Naive thymus-derived CD8-positive, alpha-beta T cell (primary cell): ENCODE measurements around the gene CDK15. TPM values are rescaled to one million over a fixed set of nuclear protein-coding genes. Genes with fewer than 3 reads are reported as not detected.

ENCODE experiments used
- ATAC-seq, 2 donors: fragments of 150-1000 bp; cut with Tn5 transposase in 1 of 2; sonication (Bioruptor Pico), chemical (Tn5 transposase) in 1 of 2; 1 replicate in 1 of 2; 2 replicates in 1 of 2; pipeline ENCODE4 v1.10.0; 2021; ENCODE audit warnings: mild to moderate bottlenecking in 2 of 2, moderate library complexity in 2 of 2
- POLR2A ChIA-PET: fragments of 350-600 bp; sonication (Branson Sonifier 250); formaldehyde crosslinking; loops from one replicate; lab custom pipeline; 2021; ENCODE audit warnings: antibody characterized with exemption; lab: Charles Lee
- DNase-seq, 10 donors: peaks; one replicate each; pipeline versions ENCODE4 v3.0.0 to v3.0.0-alpha.2; 2020 to 2022
- H3K27ac Mint-ChIP-seq, 10 donors: one replicate each; pipeline ENCODE4 v1.8.0; 2020 to 2022; ENCODE audit warnings: mild to moderate bottlenecking in 10 of 10, mixed read lengths in 10 of 10, moderate library complexity in 4 of 10, inconsistent platforms in 1 of 10
- H3K27me3 Mint-ChIP-seq, 5 donors: one replicate each; pipeline ENCODE4 v1.8.0; 2021 to 2022; ENCODE audit warnings: mixed read lengths in 5 of 5
- H3K36me3 Mint-ChIP-seq, 3 donors: one replicate each; pipeline ENCODE4 v1.8.0; 2020 to 2022; ENCODE audit warnings: mixed read lengths in 3 of 3, mild to moderate bottlenecking in 2 of 3, inconsistent platforms in 1 of 3
- H3K4me1 Mint-ChIP-seq, 4 donors: one replicate each; pipeline ENCODE4 v1.8.0; 2021 to 2022; ENCODE audit warnings: mixed read lengths in 4 of 4
- H3K4me3 Mint-ChIP-seq, 10 donors: one replicate each; pipeline ENCODE4 v1.8.0; 2020 to 2022; ENCODE audit warnings: mild to moderate bottlenecking in 10 of 10, mixed read lengths in 10 of 10, moderate library complexity in 6 of 10, inconsistent platforms in 1 of 10
- H3K9me3 Mint-ChIP-seq, 9 donors: one replicate each; pipeline ENCODE4 v1.8.0; 2020 to 2022; ENCODE audit warnings: mixed read lengths in 9 of 9, mild to moderate bottlenecking in 3 of 9, inconsistent platforms in 1 of 9, moderate library complexity in 1 of 9
- polyA plus RNA-seq, 3 donors: library from polyadenylated mRNA; unstranded; fragments of 300-500 nt; fragmentation: Illumina TruSeq; gene quantifications; one replicate each; pipeline ENCODE4 v1.2.3, GENCODE V29; 2021
- total RNA-seq, 8 experiments: library from RNA in 2 of 8; stranded (reverse) in 2 of 8; gene quantifications; one replicate each; pipeline ENCODE4 v1.2.3 and lab custom pipeline; 2021 to 2026

CDK15 gene
- total and polyA plus RNA-seq, 5 experiments from 2014 or later = not detected

DNA sequence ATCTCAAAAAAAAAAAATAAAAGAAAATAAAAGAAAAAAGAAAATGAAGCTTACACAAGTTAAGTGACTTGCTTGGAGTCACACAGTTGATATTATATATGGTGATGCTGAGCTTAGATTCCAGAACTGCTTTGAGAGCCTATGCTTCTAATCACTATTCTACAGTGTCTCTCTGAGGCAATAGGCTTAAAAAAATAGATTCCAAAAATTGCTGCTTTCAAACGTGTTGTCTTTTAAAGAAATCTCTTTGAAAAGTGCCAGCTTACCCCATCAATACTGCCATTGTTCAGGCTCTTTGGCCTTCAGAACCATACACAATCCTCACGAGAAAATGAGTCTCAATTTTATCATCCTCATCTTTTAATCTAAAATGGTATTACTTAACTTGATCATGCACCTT lies 102.6 kb downstream of the CDK15 start:
- no peak for ATAC-seq
- peaks cover 4 to 12% (median 8%) of the 10 kb centered on the region in 4 donors for H3K4me1 Mint-ChIP-seq
- H3K9me3 Mint-ChIP-seq = no peaks in the 10 kb centered on the region
- H3K36me3 Mint-ChIP-seq = no peaks in the 10 kb centered on the region
- no peak overlapping the region for H3K4me3 Mint-ChIP-seq
- DNase-seq = no peak
- POLR2A ChIA-PET = no interaction called here
- no peak overlapping the region for H3K27ac Mint-ChIP-seq
- H3K27me3 Mint-ChIP-seq = peaks cover 0 to 17% (median 7%) of the 10 kb centered on the region in 5 donors

DNA sequence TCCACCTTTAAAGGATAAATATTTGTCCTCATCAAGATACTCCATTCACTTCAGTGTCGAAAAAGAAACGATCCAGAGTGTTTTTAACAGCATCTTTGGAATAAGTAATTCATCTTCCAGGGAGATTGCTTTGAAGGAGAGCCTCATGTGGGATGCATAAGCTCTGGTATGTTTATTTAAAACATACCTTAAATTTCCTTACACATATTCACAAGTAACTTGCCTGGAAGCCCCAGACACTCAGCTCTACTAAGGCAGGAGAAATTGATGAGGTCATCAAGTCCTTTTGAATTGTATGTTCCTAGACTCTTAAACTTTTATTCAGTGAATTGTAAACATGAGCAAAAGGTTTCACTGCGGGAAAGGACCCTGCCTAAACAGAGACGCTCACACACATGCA lies 103.0 kb downstream of the CDK15 start:
- H3K4me1 Mint-ChIP-seq = peaks cover 4 to 12% (median 8%) of the 10 kb centered on the region in 4 donors
- no peaks in the 10 kb centered on the region for H3K36me3 Mint-ChIP-seq
- H3K27ac Mint-ChIP-seq = no peak overlapping the region
- POLR2A ChIA-PET = no interaction called here
- H3K4me3 Mint-ChIP-seq = no peak overlapping the region
- H3K27me3 Mint-ChIP-seq = peaks cover 0 to 15% (median 7%) of the 10 kb centered on the region in 5 donors
- no peak for DNase-seq
- no peaks in the 10 kb centered on the region for H3K9me3 Mint-ChIP-seq
- no peak for ATAC-seq

GRCh38 chr2:201909961-201910361 lies 103.6 kb downstream of the CDK15 start:
- H3K27ac Mint-ChIP-seq = peak overlapping the region in 5 of 10 donors; percentile 18 to 85 (median 76)
- ATAC-seq = peak in 1 of 2 donors; percentile 29
- POLR2A ChIA-PET = no interaction called here

GRCh38 chr2:201911372-201911771 lies 105.0 kb downstream of the CDK15 start:
- Mint-ChIP-seq H3K4me1 (peaks cover 4 to 12% (median 8%) of the 10 kb centered on the region in 4 donors), H3K9me3 (no peaks in the 10 kb centered on the region), H3K4me3 (no peak overlapping the region), H3K27ac (peak overlapping the region in 1 of 10 donors; percentile 3), H3K36me3 (no peaks in the 10 kb centered on the region), H3K27me3 (peaks cover 0 to 1% (median 0%) of the 10 kb centered on the region in 5 donors)
- ATAC-seq = no peak
- POLR2A ChIA-PET = no interaction called here
- no peak for DNase-seq

More at GRCh38 chr2:201909961-201910361, 103.6 kb downstream of the CDK15 start:
- peaks cover 0 to 10% (median 7%) of the 10 kb centered on the region in 5 donors for H3K27me3 Mint-ChIP-seq
- peaks cover 4 to 12% (median 8%) of the 10 kb centered on the region in 4 donors for H3K4me1 Mint-ChIP-seq
- peak overlapping the region in 8 of 10 donors; percentile 20 to 81 (median 47) for H3K4me3 Mint-ChIP-seq
- no peak for DNase-seq
- no peaks in the 10 kb centered on the region for H3K36me3 Mint-ChIP-seq
- no peaks in the 10 kb centered on the region for H3K9me3 Mint-ChIP-seq

DNA sequence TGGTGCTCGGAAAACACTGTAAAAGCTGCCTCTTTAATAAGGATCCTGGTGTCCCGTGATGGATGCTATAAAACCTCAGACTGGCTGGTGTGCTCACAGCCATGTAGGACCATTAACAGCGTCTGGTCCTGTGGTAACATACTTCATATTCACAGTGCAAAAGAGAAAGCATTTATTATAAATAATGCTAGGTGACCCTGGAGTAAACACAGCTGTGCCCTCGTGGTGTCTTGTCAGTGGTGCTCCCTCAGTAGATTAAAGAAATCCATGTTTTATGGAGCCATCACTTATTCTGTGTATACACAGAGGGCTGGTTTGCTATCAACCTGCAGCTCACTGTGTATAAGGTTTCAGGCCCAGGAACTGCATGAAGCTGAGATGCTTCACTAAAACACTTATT lies 106.9 kb downstream of the CDK15 start:
- Mint-ChIP-seq H3K36me3 (no peaks in the 10 kb centered on the region), H3K4me3 (no peak overlapping the region), H3K27ac (no peak overlapping the region), H3K9me3 (peaks cover 0 to under 1% (median 0%) of the 10 kb centered on the region in 9 donors), H3K4me1 (peaks cover 4 to 12% (median 8%) of the 10 kb centered on the region in 4 donors), H3K27me3 (no peaks in the 10 kb centered on the region)
- ATAC-seq (no peak), DNase-seq (no peak)
- POLR2A ChIA-PET = interaction anchor here (0.7 kb wide), 1 partner anchor 324 kb away, joined by 7 read pairs; no protein-coding TSS in a partner anchor

DNA sequence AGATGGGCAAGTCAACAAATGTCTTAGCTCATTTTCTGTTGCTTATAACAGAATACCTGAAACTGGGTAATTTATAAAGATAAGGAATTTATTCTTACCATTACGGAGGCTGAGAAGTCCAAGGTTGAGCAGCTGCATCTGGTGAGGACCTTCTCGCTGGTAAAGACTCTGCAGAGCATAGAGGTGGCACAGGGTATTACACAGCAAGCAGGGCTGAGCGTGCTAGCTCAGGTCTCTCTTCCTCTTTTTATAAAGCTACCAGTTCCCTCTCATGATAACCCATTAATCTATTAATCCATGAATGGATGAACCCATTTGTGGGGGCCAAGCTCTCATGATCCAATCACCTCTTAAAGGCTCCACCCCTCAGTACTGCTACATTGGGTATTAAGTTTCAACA lies 109.1 kb downstream of the CDK15 start:
- Mint-ChIP-seq H3K27me3 (no peaks in the 10 kb centered on the region), H3K27ac (no peak overlapping the region), H3K36me3 (no peaks in the 10 kb centered on the region), H3K4me1 (no peaks in the 10 kb centered on the region), H3K4me3 (no peak overlapping the region), H3K9me3 (peaks cover 0 to 3% (median 0%) of the 10 kb centered on the region in 9 donors)
- DNase-seq (no peak), ATAC-seq (no peak)
- POLR2A ChIA-PET = no interaction called here

DNA sequence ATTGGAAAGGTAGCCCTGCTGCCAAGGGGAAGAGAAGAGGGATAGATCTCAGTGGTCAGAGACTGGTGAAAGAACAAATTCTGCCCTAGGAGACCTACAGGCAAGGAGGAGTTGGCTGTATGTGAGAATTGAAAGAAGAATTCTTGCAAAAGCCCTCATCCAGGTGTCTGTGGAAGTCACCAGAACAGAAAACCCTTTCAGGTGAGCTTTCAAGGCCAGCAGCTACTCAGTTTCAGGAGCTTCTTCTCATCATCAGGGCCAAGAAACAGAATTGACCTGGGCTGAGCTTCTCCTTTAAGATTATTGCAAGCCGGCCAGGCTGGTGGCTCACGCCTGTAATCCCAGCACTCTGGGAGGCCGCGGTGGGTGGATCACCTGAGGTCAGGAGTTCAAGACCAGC lies 110.2 kb downstream of the CDK15 start:
- ATAC-seq = no peak
- Mint-ChIP-seq H3K27me3 (no peaks in the 10 kb centered on the region), H3K27ac (no peak overlapping the region), H3K9me3 (peaks cover 0 to 3% (median 0%) of the 10 kb centered on the region in 9 donors), H3K36me3 (no peaks in the 10 kb centered on the region), H3K4me1 (no peaks in the 10 kb centered on the region), H3K4me3 (no peak overlapping the region)
- POLR2A ChIA-PET = no interaction called here
- no peak for DNase-seq

DNA sequence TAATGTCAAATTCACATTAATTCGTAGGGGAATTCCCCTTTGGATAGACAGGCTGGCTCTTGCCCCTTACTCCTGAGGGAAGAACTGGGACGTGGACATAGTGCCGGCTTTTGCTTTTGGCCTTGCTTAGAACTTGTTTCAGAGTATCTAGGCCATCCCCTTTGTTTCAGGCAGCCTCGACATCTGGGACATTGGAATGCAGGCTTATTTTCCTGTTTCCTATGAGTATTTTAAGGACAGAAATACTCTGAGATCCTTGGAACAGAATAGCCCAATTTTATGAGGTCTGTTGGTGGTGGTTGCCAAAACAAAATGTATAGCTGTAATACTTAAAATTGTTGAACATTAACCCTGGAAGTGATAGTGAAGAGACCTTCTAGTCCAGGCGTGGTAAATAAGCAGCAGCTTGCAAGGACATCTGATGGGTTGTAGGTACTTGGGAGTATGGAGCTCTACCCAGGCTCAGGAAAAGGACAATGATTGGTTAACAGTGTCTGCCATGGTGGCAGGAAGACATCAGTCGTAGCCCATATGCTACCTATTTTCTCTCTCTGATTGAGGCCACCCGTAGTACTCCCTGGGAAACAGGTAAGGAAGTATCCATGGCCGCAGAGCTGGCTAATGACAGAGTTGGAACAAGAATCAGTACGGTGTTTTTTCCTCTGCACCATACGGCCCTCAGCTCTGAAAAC lies 112.4 kb downstream of the CDK15 start:
- no peak for ATAC-seq
- Mint-ChIP-seq H3K36me3 (no peaks in the 10 kb centered on the region), H3K27me3 (peaks cover 0 to 6% (median 0%) of the 10 kb centered on the region in 5 donors), H3K4me3 (no peak overlapping the region), H3K9me3 (peaks cover 0 to 3% (median 0%) of the 10 kb centered on the region in 9 donors), H3K4me1 (no peaks in the 10 kb centered on the region), H3K27ac (no peak overlapping the region)
- DNase-seq = no peak
- POLR2A ChIA-PET = no interaction called here

DNA sequence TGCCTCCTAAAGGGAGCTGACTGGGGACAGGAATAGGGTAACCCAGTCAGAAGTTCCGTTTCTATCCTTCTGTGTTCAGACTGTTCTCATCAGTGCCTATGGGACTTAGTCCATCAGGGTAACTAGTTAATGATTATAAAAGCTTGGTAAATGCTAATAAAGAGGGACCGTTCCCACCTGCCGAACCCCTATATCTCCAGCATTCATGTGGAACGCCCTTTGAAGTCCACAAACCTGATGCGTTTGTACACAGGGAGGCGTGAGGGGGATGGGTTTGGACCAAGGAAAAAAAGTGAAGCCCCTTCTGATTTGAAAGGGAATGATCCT lies 112.9 kb downstream of the CDK15 start:
- Mint-ChIP-seq H3K27me3 (peaks cover 0 to 6% (median 0%) of the 10 kb centered on the region in 5 donors), H3K4me1 (no peaks in the 10 kb centered on the region), H3K9me3 (peaks cover 0 to 3% (median 0%) of the 10 kb centered on the region in 9 donors), H3K27ac (no peak overlapping the region), H3K36me3 (no peaks in the 10 kb centered on the region), H3K4me3 (no peak overlapping the region)
- DNase-seq = no peak
- POLR2A ChIA-PET = no interaction called here
- ATAC-seq = no peak

DNA sequence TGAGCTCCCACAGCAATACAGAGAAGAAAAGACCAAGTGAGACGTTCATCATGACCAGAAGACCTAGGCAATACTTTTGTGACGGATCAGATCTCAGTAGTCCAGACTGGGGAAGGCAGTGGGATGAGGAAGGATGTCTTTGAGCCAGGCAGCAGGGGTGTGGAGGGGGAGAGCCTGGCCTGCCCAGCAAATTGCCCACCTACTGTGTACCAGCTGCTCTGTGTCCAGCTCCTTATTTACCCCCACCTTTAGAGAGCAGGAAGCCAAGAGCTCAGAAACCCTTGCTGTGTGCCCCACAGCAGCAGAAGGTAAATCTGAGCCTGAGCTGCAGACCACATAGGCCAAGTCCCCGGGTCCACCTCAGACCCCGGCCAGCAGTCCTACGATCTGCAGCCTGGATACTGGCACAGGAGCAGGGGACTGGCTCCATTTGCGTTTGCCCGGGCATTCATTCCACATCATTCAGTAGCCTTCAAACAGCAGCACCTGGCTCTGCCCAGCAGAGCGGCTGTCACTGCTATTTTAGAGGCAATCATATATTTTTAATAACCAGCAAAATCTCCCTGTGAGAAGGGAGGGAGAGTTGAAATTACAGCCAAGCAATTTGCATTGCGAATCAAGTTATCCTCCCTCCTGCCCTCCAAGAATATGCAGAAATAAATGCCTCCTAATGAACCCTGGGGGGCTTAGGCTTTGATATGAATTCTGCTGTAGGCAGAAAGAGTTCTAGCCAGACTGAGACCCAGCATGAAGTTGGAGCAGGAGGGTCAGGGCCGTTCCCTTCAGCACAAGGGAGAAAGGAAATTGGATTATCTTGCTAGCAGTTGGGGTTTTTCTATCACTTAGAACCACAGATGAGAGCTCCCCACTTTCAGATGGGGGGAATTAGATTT lies 117.3 kb downstream of the CDK15 start:
- DNase-seq = no peak
- no peak for ATAC-seq
- H3K36me3 Mint-ChIP-seq = no peaks in the 10 kb centered on the region
- H3K4me1 Mint-ChIP-seq = peaks cover 0 to 2% (median 0%) of the 10 kb centered on the region in 4 donors
- POLR2A ChIA-PET = no interaction called here
- H3K9me3 Mint-ChIP-seq = peaks cover 0 to 2% (median 0%) of the 10 kb centered on the region in 9 donors
- H3K27ac Mint-ChIP-seq = no peak overlapping the region
- H3K27me3 Mint-ChIP-seq = peaks cover 0 to 13% (median 7%) of the 10 kb centered on the region in 5 donors
- H3K4me3 Mint-ChIP-seq = no peak overlapping the region

- H3K4me3 Mint-ChIP-seq = no peak overlapping the region
- no peak for ATAC-seq
- H3K27me3 Mint-ChIP-seq = peaks cover 6 to 15% (median 7%) of the 10 kb centered on the region in 5 donors
- H3K36me3 Mint-ChIP-seq = no peaks in the 10 kb centered on the region
- no peak overlapping the region for H3K27ac Mint-ChIP-seq
- peaks cover 0 to 2% (median 0%) of the 10 kb centered on the region in 9 donors for H3K9me3 Mint-ChIP-seq
- POLR2A ChIA-PET = no interaction called here
- no peak for DNase-seq
- H3K4me1 Mint-ChIP-seq = peaks cover 0 to 4% (median 0%) of the 10 kb centered on the region in 4 donors
Observed at GRCh38 chr2:201924453-201924852, 118.1 kb downstream of the CDK15 start.

- DNase-seq = no peak
- H3K27me3 Mint-ChIP-seq = peaks cover 6 to 15% (median 10%) of the 10 kb centered on the region in 5 donors
- H3K36me3 Mint-ChIP-seq = no peaks in the 10 kb centered on the region
- ATAC-seq = no peak
- peaks cover 0 to 4% (median 0%) of the 10 kb centered on the region in 4 donors for H3K4me1 Mint-ChIP-seq
- POLR2A ChIA-PET = no interaction called here
- H3K4me3 Mint-ChIP-seq = no peak overlapping the region
- H3K9me3 Mint-ChIP-seq = peaks cover 0 to 2% (median 0%) of the 10 kb centered on the region in 9 donors
- no peak overlapping the region for H3K27ac Mint-ChIP-seq
Observed at GRCh38 chr2:201925056-201925455, 118.7 kb downstream of the CDK15 start.

DNA sequence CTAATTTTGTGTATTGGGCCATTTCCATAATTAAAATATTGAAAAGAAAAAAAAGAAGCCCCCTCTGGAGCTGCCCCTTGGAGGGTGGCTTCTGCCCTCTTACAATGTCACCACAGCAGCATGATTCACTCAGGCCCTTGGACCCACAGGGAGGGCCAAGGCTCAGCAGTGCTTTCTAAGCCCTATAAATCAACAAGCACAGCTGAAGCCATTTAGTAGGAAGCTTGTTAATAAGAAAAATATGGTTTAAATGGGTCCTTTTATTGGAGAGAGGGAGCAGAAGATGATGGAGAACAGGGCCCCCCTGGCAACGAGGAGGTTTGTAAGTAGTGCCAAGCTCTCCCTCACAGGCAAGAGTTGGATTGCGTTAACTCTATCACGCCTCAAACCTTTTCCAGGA lies 119.7 kb downstream of the CDK15 start:
- peaks cover 0 to 4% (median 0%) of the 10 kb centered on the region in 4 donors for H3K4me1 Mint-ChIP-seq
- no peak overlapping the region for H3K27ac Mint-ChIP-seq
- no peaks in the 10 kb centered on the region for H3K36me3 Mint-ChIP-seq
- peaks cover 0 to 2% (median 0%) of the 10 kb centered on the region in 9 donors for H3K9me3 Mint-ChIP-seq
- ATAC-seq (no peak), DNase-seq (no peak)
- H3K4me3 Mint-ChIP-seq = no peak overlapping the region
- POLR2A ChIA-PET = no interaction called here
- H3K27me3 Mint-ChIP-seq = peaks cover 6 to 16% (median 10%) of the 10 kb centered on the region in 5 donors
